HG03064 (cell line): ENCODE measurements around the gene MRPS11.
"Not testable (repeated sequence)": the region's sequence is repeated elsewhere in the genome, so short reads cannot be mapped to it uniquely, and the experiment has no call there.

ENCODE experiments used
- ATAC-seq: cut with Tn5 transposase; IDR thresholded peaks from one replicate; pipeline ENCODE4 v1.9.1; 2021; ENCODE audit warnings: low read depth; ENCODE audit not compliant: unreplicated experiment

The MRPS11 gene

DNA sequence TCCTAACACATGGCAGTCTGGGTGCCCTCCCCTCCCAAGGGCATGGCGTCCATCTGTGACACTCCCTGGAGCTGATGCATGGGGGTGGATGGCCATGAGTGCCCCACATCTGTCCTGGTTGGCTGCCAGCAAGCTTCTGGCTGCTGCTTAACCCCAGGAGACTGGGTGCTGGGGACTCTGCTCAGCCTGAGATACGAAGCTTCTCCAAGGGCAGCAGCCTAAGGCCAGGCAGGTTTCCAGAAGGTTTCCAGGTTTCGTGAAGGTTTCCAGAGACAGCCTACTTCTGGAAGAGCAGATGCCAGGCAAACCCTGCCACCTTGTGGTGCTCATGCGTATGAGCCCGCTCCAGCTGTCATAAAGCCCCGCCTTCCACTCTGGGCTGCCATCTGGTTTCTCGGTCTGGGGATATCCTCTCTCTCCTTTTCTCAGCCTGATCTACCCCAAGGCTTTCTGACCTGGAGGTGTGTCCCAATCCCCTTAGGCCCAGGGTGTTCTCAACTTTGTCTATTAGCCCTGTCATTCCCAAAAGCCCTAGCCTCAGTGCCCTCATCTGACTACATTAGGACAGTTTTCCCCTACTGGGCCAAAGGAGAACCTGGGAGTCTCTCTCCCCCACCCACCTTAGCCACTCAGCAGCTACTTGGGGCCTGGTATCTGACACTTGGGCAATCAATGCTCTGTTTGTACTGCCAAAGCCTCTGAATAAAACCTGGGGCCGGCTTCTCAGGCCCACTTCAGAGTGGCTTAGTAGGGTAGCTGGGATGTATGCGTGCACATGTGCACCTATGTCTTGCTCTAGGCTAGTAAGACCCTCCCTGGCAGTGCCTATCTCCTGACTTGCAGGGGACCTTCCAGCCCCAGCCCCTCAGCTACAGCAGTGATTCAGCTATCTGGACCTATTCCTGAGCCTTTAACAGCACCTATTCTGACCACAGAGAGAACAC is 12.4 kb upstream of the MRPS11 start:
- ATAC-seq, result peak; percentile 93

GRCh38 chr15:88456733-88457132 is 10.8 kb upstream of the MRPS11 start:
- no peak for ATAC-seq

- no peak for ATAC-seq
Measured at GRCh38 chr15:88463870-88464532, 3.5 kb upstream of the MRPS11 start.

DNA sequence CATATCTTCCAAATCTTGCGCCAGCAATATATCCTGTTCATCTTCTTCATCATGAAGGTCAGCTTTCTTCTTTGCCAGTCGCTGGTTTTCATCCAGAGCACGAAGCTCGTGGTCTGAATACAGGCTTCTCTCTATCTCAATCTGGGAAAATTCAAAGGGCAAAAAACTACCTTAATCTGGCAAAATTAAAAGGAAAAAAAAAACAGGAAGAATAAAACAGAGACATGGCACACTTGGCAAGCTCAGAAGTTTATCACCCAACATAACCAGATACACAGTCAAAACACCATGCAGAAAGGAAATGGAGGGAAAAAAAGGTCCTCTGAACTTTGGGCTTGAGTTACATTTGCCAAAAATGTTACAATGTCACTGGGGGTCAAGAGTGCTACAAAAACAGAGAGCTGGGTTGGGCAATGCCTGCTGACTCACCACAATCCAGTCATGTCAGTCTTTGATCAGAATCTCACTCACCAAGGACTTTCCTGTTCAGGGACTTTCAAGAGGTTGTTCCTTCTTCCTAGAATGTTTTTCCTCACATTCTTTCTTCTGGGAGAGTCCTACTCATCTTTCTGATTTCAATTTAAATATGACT is 1.8 kb upstream of the MRPS11 start:
- ATAC-seq, result no peak

DNA sequence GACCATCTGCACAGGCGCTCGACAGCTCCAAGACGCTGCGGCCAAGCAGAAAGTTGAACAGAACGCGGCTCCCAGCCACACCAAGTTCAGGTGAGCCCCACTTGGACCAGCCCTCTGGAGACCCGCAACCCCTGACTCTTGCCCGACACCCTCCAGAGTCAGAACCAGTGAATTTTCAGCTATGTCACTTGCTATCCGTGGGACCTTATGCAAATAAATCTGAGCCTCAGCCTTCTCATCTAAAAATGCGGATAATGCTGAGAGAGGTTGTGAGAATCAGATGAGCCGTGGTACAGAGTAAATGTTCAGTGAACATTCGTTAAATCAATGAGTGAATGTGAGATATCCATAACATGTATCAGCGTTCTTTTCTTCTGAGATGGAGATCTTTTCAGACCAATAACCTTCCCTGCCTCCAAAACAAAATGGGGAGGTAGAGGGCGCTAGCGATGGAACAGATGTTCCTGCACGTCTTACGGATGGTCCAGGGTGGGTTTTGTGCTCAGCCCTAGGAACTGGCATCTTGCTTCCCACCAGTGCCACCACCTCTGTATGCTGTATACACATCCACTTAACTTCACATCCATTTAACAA is 524 bp downstream of the MRPS11 start:
- no peak for ATAC-seq

DNA sequence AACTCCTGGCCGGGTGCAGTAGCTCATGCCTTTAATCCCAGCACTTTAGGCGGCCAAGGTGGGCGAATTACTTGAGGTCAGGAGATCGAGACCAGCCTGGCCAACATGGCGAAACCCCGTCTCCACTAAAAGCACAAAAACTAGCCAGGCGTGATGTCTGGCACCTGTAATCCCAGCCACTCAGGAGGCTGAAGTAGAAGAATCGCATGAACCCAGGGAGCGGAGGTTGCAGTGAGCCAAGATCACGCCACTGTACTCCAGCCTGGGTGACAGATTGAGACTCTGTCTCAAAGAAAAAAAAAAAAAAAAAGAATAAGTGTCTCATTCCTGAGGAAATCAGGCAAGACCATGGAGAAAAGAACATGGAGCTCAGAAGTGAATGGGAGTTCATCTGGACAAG is 1.2 kb downstream of the MRPS11 start:
- not testable (repeated sequence) for ATAC-seq

DNA sequence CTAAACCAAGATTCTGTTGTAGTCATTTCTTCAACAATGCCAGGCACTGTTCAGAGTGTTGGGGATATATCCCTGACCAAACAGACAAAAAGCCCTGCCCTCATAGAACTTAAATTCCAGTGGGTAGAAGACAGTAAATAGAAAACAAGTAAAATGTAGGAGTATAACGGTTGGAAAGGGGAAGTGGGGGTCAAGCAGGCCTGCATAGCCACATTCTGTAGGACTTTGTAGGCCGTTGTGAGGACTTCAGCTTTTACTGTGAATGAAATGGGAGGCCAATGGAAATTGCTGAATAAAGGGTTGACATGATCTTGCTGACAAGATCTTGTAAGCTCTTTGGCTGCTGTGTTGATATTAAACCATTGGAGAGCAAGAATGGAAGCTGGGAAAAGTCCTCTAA is 1.8 kb downstream of the MRPS11 start:
- ATAC-seq, result no peak

DNA sequence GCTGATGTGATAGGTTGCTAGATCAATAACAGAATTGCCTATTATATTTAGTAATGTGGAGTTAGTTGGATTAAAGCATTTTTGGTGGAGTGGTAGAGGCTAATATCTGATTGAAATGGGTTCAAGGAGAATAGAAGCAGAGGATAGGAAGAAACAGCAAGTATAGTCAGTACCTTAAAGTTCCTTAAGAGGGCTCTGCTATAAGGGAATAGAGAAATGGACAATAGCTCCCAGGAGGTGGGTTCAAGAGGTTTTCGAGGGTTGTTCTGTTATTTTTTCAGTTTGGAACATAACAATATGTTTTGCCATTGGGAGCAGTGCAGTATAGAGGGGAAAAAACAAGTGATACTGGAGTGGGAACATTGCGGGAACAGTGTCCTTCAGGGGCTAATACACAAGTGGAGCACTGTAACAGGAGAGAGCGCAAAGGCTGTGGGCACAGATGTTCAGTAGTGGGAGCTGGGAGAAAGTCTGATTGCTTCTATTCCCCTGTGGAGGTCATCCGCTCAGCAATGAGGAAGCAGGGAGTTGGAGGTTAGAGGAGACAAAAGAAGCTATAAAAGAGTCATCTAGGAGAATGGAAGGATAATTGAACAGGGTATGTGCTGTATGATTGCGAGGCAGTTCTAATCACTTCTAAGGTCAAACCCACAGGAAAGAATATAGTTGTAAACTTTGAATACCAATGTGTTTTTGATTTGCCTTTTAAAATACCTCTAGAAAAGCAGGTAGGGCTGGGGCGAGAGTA is 3.3 kb downstream of the MRPS11 start:
- no peak for ATAC-seq

- ATAC-seq, result no peak
Measured at GRCh38 chr15:88472225-88472624, 4.7 kb downstream of the MRPS11 start.

DNA sequence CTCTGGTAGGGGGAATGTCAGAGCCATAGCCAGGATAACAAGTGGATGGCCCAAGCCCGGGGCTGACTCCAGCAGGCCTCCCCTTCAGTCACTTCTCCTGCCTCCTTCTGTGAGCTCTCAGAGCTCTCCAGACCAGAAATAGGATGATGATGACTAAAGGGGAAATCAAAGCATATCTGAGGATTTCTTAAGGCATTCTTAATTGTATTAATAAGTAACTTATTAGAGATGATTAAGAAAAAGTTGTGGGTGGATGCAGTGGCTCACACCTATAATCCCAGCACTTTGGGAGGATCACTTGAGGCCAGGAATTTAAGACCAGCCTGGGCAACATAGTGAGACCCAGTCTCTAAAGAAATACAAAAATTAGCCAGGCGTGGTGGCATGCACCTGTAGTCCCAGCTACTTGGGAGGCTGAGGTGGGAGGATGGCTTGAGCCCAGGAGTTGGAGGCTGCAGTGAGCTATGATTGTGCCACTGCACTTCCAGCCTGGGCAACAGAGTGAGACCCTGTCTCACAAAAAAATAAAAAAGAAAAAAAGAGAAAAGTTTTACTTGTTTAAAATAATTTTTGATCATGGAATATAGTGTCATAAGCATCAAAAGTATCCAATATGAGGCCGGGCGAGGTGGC is 6.3 kb downstream of the MRPS11 start:
- not testable (repeated sequence) for ATAC-seq

GRCh38 chr15:88476635-88477060 is 9.1 kb downstream of the MRPS11 start:
- no peak for ATAC-seq

DNA sequence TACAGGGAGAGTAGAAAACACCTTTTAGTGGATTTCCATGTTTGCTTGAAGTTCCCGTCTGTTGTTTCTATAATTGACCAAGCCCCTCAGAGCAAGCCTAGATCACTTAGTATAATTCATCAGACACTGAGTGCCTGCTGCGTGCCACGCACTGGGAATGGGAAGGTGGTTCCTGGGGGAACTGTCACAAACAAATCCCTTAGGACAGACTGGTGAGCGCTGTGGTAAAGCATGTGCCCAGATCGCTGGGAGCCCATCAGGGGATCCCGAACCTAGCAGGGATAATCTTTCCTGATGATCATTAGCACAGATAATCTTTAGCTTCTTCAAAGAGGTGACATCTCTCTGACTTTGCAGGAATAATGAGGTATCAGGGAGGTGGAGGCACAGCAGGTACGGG is 9.6 kb downstream of the MRPS11 start:
- no peak for ATAC-seq

GRCh38 chr15:88477904-88478303 is 10.4 kb downstream of the MRPS11 start:
- no peak for ATAC-seq

DNA sequence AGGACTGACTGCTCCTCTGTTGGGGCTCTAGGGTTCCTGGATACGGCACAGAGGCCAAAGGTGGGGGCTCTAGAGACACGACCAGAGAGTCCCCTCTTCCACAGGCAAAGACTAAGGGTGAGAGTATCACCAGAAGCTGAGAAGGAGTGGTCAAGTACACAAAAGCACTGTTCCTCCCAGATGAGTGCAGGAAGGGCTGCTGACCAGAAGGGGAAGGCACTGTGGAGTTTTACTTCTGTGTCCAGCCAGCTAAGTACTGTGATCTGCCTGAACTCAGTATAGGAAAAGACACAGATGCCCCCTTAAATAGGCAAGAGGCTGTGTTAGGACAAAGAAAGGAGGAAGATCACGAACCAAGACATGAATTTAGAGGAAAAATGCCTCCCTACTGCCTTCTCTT is 11.7 kb downstream of the MRPS11 start:
- ATAC-seq, result no peak

DNA sequence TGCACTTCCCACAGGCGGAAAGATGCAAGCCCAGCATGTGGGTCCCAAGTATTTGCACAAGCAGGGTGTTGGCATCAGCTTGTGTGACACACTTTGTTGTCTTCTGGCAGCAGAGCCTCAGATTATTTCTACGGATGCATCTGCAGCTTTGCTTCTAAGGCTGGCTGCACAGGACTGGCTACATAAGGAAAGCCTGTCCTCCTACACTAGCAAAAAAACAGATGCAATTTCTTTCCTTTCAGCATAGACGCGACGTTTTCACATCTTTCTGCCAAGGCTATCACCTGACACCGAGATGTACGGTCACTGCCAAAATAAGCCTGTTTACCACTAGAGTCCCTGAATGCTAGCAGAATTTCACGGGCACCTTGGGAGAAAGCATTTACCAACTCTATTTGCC is 13.5 kb downstream of the MRPS11 start:
- ATAC-seq, result no peak

DNA sequence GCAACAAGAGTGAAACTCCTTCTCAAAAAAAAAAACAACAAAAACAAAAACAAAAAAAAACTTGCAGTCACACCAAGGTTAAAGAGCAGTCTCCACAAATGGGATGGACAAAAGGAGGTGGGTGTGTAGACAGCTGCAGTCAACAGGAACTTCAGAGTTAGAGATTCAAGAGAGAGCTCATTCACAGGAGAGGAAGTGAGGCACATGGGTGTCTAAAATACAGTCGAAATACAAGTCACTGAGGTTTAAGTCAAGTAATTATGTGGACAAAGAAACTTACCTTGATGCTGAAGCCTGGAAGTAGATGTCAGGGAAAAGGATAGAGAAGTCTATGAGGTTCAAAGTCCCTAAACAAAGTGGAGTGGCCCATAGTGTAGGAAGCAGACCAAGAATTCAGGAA is 14.8 kb downstream of the MRPS11 start:
- no peak for ATAC-seq

DNA sequence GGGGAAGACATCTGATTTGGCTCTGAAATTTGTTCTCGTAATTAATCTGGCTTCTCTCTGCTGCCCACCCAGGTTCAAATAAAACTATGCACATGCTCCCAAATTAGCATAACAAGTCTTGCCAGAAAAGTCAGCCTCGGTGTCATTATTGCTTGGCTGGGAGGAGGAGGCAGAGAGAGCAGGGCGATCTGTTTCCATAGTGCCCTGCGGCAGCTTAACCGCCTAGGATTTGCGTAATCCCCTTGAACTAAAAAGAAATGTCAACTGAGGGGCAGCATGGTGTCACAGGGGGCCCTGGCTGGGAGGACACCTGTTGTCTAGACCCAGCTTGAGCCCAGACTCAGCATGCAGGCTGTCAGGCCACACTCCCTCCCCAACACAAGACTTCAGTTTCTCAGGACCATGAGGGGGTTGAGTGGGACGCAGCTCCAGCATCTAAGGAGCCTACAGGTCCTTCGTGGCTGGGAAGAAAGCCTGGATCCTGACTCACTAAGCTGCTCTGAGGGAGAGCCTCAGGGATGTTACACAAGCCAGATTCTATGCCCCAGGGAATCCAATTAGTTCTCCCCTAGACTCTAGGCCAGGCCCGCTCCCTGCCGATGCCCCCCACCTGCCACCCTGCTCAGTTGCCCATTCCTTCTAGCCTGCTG is 17.3 kb downstream of the MRPS11 start:
- no peak for ATAC-seq

DNA sequence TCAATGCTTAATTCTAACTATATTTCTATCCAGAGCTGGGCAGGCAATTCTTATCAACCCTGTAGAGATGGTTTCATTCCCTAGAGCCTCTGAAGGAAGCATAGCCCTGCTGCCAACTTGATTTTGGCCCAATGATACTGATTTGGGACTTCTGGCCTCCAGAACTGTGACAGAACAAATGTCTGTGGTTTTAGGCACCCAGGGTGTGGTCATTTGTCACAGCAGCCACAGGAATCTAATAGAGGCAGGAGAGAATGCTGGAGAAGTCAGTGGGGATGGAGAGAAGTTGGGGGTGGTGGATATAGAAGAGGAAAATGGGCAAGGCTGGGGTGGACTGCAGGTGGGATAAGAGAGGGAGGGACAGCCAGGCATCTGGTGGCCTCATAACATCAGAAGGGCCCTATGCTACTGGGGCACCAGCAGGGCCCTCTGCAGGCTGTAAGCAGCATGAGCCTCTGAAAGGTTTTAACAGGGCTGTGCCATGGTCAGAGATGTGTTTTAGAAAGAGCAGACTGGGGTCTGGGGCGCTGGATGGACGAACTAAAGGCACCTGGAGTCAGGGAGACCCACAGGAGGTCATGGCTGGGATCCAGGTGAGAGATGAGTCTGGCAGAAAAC is 19.8 kb downstream of the MRPS11 start:
- ATAC-seq, result no peak
